B cell (primary cell): ENCODE data around the gene CAPZA1. TPM values are rescaled to one million over a fixed set of nuclear protein-coding genes. Genes with fewer than 3 reads are reported as not detected.

ENCODE experiments used
- ATAC-seq: fragments of 200-7000 bp; cut with Tn5 transposase; one replicate; pipeline ENCODE4 v1.10.0; 2021; ENCODE audit warnings: low read depth, mild to moderate bottlenecking, moderate number of reproducible peaks, moderate library complexity
- CTCF ChIA-PET: fragments of 350-600 bp; sonication (Branson Sonifier 250); formaldehyde crosslinking; loops from one replicate; lab custom pipeline; 2021; ENCODE audit warnings: antibody characterized with exemption, inconsistent platforms; lab: Charles Lee
- POLR2A ChIA-PET: fragments of 350-600 bp; sonication (Branson Sonifier 250); formaldehyde crosslinking; loops from one replicate; lab custom pipeline; 2021; ENCODE audit warnings: antibody characterized with exemption; lab: Charles Lee
- DNase-seq: peaks from one replicate; pipeline ENCODE4 v3.0.0; 2013
- H2AFZ ChIP-seq: 2 replicates; pipeline ENCODE4 v1.6.1; 2012; ENCODE audit warnings: mild to moderate bottlenecking, low read depth, low read length; ENCODE audit not compliant: insufficient read depth, poor library complexity, severe bottlenecking
- H3K27ac ChIP-seq, 2 donors: 1 replicate in 1 of 2; 2 replicates in 1 of 2; pipeline ENCODE4 v1.5.1; 2012 to 2013; ENCODE audit warnings: low read length in 2 of 2, mild to moderate bottlenecking in 2 of 2, moderate library complexity in 1 of 2
- H3K27me3 ChIP-seq, 4 experiments: fragments of 200-600 bp in 1 of 4; sonication (generic) in 1 of 4; replicated peaks in 1 of 4; 1 replicate in 2 of 4; 2 replicates in 2 of 4; pipeline versions ENCODE4 v1.6.1 to v1.7.0; 2013 to 2016; ENCODE audit warnings: low read length in 3 of 4, mild to moderate bottlenecking in 2 of 4, mixed read lengths in 1 of 4, moderate library complexity in 1 of 4; ENCODE audit not compliant: insufficient read depth in 4 of 4, control insufficient read depth in 3 of 4; ENCODE audit errors: control extremely low read depth in 1 of 4
- H3K36me3 ChIP-seq, 2 experiments: replicated peaks in 1 of 2; 1 replicate in 1 of 2; 2 replicates in 1 of 2; pipeline versions ENCODE4 v1.6.1 to v1.7.1; 2013; ENCODE audit warnings: low read length in 1 of 2; ENCODE audit not compliant: insufficient read depth in 2 of 2, control insufficient read depth in 1 of 2; ENCODE audit errors: control extremely low read depth in 1 of 2, extremely low read depth in 1 of 2
- H3K4me1 ChIP-seq, 2 donors: fragments of 200-600 bp in 1 of 2; sonication (generic) in 1 of 2; 1 replicate in 1 of 2; 2 replicates in 1 of 2; pipeline versions ENCODE4 v1.5.1 to v1.6.1; 2013 to 2017; ENCODE audit warnings: low read length in 2 of 2; ENCODE audit not compliant: control insufficient read depth in 2 of 2, insufficient read depth in 2 of 2
- H3K4me2 ChIP-seq: replicated peaks from 2 replicates; pipeline ENCODE3; 2012; ENCODE audit warnings: mild to moderate bottlenecking, low read depth, low read length; ENCODE audit not compliant: poor library complexity, severe bottlenecking
- H3K4me3 ChIP-seq, 5 experiments: fragments of 200-600 bp in 1 of 5; sonication (generic) in 1 of 5; 1 replicate in 3 of 5; 2 replicates in 2 of 5; pipeline versions ENCODE4 v1.5.1 to v1.7.0; 2011 to 2016; ENCODE audit warnings: low read length in 4 of 5, mild to moderate bottlenecking in 4 of 5, low read depth in 2 of 5, control low read depth in 1 of 5, moderate library complexity in 1 of 5; ENCODE audit not compliant: insufficient read depth in 1 of 5; ENCODE audit errors: control extremely low read depth in 1 of 5, extremely low read depth in 1 of 5
- H3K79me2 ChIP-seq: fragments of 200-600 bp; sonication (generic); one replicate; pipeline ENCODE4 v1.6.0; 2016; ENCODE audit warnings: low read length; ENCODE audit not compliant: control insufficient read depth, insufficient read depth
- H3K9ac ChIP-seq: fragments of 200-600 bp; sonication (generic); 2 replicates; pipeline ENCODE4 v1.6.1; 2017; ENCODE audit warnings: mild to moderate bottlenecking, low read length, moderate library complexity
- H3K9me3 ChIP-seq, 3 donors: one replicate each; pipeline versions ENCODE4 v1.6.1 to v1.7.1; 2013; ENCODE audit warnings: low read length in 2 of 3; ENCODE audit not compliant: control insufficient read depth in 2 of 3, insufficient read depth in 1 of 3; ENCODE audit errors: control extremely low read depth in 1 of 3
- H4K20me1 ChIP-seq: 2 replicates; pipeline ENCODE4 v1.6.0; 2012; ENCODE audit warnings: mild to moderate bottlenecking, low read length; ENCODE audit not compliant: insufficient read depth, control insufficient read depth, poor library complexity, severe bottlenecking
- H3K27ac Mint-ChIP-seq: one replicate; pipeline ENCODE4 v1.8.0; 2021; ENCODE audit warnings: mixed read lengths
- H3K27me3 Mint-ChIP-seq: one replicate; pipeline ENCODE4 v1.8.0; 2021; ENCODE audit warnings: mixed read lengths
- H3K4me1 Mint-ChIP-seq: one replicate; pipeline ENCODE4 v1.8.0; 2021; ENCODE audit warnings: mixed read lengths
- H3K4me3 Mint-ChIP-seq: one replicate; pipeline ENCODE4 v1.8.0; 2021; ENCODE audit warnings: mixed read lengths
- H3K9me3 Mint-ChIP-seq: one replicate; pipeline ENCODE4 v1.8.0; 2022; ENCODE audit warnings: mixed read lengths; ENCODE audit not compliant: insufficient read depth
- EZH2 ChIP-seq: IDR thresholded peaks from 2 replicates; pipeline ENCODE4 v1.6.1; 2012; ENCODE audit warnings: borderline replicate concordance, low read depth, mild to moderate bottlenecking, moderate library complexity, low read length; ENCODE audit not compliant: insufficient read depth, poor library complexity, severe bottlenecking
- WGBS: methylation state at CpG from one replicate; pipeline ENCODE4 v1.1.5; 2013; ENCODE audit warnings: missing lambda C conversion rate; ENCODE audit not compliant: insufficient coverage; 5-methylcytosine and 5-hydroxymethylcytosine counted together
- intact Hi-C: fragments of 100-400 bp; cut with micrococcal nuclease; formaldehyde crosslinking; loops from one replicate; pipeline ENCODE4 v1.10.0; 2022
- polyA plus RNA-seq: library from polyadenylated mRNA; depleted of rRNA; stranded (reverse); fragments of >200 nt; gene quantifications from 2 replicates; pipeline ENCODE4 v1.2.3, GENCODE V29; 2012
- total RNA-seq, 2 donors: library from RNA; stranded (reverse); fragments of 120-200 nt in 1 of 2; gene quantifications; 1 replicate in 1 of 2; 2 replicates in 1 of 2; pipeline versions ENCODE4 v1.2.3 to v1.2.4, GENCODE V29; 2013 to 2022
- TF ChIP-seq, protein P1 (sequence below): fragments of 200-600 bp; IDR thresholded peaks from one replicate; pipeline ENCODE4 v1.8.0; 2022; ENCODE audit warnings: antibody characterized with exemption, mild to moderate bottlenecking

CAPZA1 gene
- total and polyA plus RNA-seq, 2 donors (not counting 1 experiment from before 2014, with no cell fraction given), result 52.2 to 172 TPM

DNA sequence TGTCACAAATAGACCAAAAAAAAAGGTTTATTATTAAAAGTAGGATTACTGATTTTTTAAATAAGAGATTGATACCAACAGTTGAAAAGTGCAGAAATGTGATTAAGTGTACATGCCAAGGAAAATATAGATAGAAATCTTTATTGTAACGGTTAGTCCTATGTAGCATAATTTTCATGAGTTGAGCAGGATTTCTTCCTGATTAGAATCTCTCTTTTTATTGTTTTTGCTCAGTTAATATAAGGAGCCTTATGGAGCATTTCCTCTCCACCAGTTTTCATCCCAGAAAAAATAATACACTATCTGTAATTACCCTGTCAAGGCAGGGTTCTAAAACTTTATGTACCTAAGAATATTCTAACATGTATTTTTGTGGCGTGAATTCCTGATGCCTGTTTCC, 23.4 kb downstream of the CAPZA1 start:
- Histone ChIP-seq H3K4me1 (peaks cover 14 to 16% of the 10 kb centered on the region in 2 donors), H2AFZ (no peak overlapping the region), H3K36me3 (peaks cover 2 to 27% of the 10 kb centered on the region in 2 experiments), H3K27me3 (no peaks in the 10 kb centered on the region), H3K27ac (peak overlapping the region in 1 of 2 donors; percentile 21), H3K9me3 (no peaks in the 10 kb centered on the region), H3K4me2 (no peak overlapping the region), H3K9ac (no peak overlapping the region), H4K20me1 (peaks cover 55% of the 10 kb centered on the region), H3K79me2 (peaks cover 78% of the 10 kb centered on the region), H3K4me3 (no peak overlapping the region)
- intact Hi-C loops, result no loop called here
- TF ChIP-seq, protein P1, sequence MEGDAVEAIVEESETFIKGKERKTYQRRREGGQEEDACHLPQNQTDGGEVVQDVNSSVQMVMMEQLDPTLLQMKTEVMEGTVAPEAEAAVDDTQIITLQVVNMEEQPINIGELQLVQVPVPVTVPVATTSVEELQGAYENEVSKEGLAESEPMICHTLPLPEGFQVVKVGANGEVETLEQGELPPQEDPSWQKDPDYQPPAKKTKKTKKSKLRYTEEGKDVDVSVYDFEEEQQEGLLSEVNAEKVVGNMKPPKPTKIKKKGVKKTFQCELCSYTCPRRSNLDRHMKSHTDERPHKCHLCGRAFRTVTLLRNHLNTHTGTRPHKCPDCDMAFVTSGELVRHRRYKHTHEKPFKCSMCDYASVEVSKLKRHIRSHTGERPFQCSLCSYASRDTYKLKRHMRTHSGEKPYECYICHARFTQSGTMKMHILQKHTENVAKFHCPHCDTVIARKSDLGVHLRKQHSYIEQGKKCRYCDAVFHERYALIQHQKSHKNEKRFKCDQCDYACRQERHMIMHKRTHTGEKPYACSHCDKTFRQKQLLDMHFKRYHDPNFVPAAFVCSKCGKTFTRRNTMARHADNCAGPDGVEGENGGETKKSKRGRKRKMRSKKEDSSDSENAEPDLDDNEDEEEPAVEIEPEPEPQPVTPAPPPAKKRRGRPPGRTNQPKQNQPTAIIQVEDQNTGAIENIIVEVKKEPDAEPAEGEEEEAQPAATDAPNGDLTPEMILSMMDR, result no peak
- TF ChIP-seq EZH2, result no peak
- no peak for ATAC-seq
- ChIA-PET CTCF (no interaction called here), POLR2A (no interaction called here)
- Mint-ChIP-seq H3K4me1 (peaks cover 36% of the 10 kb centered on the region), H3K9me3 (no peaks in the 10 kb centered on the region), H3K27me3 (no peaks in the 10 kb centered on the region), H3K27ac (no peak overlapping the region), H3K4me3 (no peak overlapping the region)
- no peak for DNase-seq
- no CpG with 5 or more reads among the region's 2 CpGs for WGBS

DNA sequence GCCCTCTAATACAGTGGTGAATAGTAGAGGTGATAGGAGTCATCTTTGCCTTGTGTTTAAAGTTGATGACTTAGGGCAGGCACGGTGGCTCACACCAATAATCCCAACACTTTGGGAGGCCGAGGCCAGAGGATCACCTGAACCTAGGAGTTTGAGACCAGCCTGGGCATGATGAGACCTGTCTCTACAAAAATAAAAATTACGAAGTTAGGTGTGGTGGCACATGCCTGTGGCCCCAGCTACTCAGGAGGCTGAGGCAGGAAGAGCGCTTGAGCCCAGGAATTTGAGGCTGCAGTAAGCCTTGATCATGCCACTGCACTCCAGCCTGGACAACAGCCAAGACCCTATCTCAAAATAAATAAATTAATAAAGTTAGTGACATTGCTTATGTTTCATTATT, 26.6 kb downstream of the CAPZA1 start:
- H3K27me3 Mint-ChIP-seq, result no peaks in the 10 kb centered on the region
- Histone ChIP-seq H3K9ac (no peak overlapping the region), H3K4me2 (no peak overlapping the region), H3K4me1 (peaks cover 14 to 16% of the 10 kb centered on the region in 2 donors), H3K9me3 (no peaks in the 10 kb centered on the region), H3K27ac (no peak overlapping the region), H3K79me2 (peaks cover 89% of the 10 kb centered on the region), H4K20me1 (peaks cover 70% of the 10 kb centered on the region), H3K4me3 (no peak overlapping the region), H2AFZ (no peak overlapping the region), H3K36me3 (peaks cover 13 to 58% of the 10 kb centered on the region in 2 experiments), H3K27me3 (no peaks in the 10 kb centered on the region)
- DNase-seq (no peak), ATAC-seq (no peak)
- 100% methylated on average over 2 of the region's 4 CpGs for WGBS
- TF ChIP-seq, protein P1, result no peak
- intact Hi-C loops, result no loop called here
- ChIA-PET CTCF (no interaction called here), POLR2A (no interaction called here)
- H3K4me1 Mint-ChIP-seq, result peaks cover 36% of the 10 kb centered on the region
- H3K9me3 Mint-ChIP-seq, result no peaks in the 10 kb centered on the region
- no peak overlapping the region for H3K27ac Mint-ChIP-seq
- no peak overlapping the region for H3K4me3 Mint-ChIP-seq
